ENCODE results near the gene CCDC180. TPM values are rescaled to one million over a fixed set of nuclear protein-coding genes. Genes with fewer than 3 reads are reported as not detected.

The CCDC180 gene
- total and polyA plus RNA-seq, 4 donors, result 0.09 to 3.1 (median 0.84) TPM

GRCh38 chr9:97310023-97310422 is 2.6 kb downstream of the CCDC180 start:
- Histone ChIP-seq H3K9me3 (ENCODE audit: control insufficient read depth in 4 of 4, low read length in 3 of 4) (no peaks in the 10 kb centered on the region), H3K36me3 (ENCODE audit: control insufficient read depth in 4 of 4, insufficient read depth in 3 of 4, low read depth in 1 of 4, low read length in 3 of 4) (peaks cover 0 to 23% (median 3%) of the 10 kb centered on the region in 4 donors), H3K27me3 (ENCODE audit: control insufficient read depth in 4 of 4, insufficient read depth in 4 of 4, low read length in 3 of 4) (no peaks in the 10 kb centered on the region), H3K9ac (ENCODE audit: low read depth in 1 of 2, low read length in 2 of 2) (no peak overlapping the region), H3K4me1 (ENCODE audit: control insufficient read depth in 4 of 4, insufficient read depth in 4 of 4, low read length in 3 of 4) (peaks cover 2 to 7% (median 6%) of the 10 kb centered on the region in 4 donors), H3K4me3 (ENCODE audit: low read depth in 1 of 3, low read length in 3 of 3) (no peak overlapping the region), H3K27ac (ENCODE audit: low read depth in 1 of 2, low read length in 2 of 2) (no peak overlapping the region)
- no peak for DNase-seq (ENCODE audit: low spot score)
- WGBS, result 93% methylated on average over 2 of the region's 2 CpGs
- no peak for TF ChIP-seq TAF1 (conservative IDR thresholded peaks at IDR 0.05)

- no peak for DNase-seq (ENCODE audit: low spot score)
- no peaks in the 10 kb centered on the region for H3K9me3 ChIP-seq (ENCODE audit: control insufficient read depth in 4 of 4, low read length in 3 of 4)
- no peak overlapping the region for H3K4me3 ChIP-seq (ENCODE audit: low read depth in 1 of 3, low read length in 3 of 3)
- WGBS, result 93% methylated on average over 2 of the region's 2 CpGs
- no peak overlapping the region for H3K27ac ChIP-seq (ENCODE audit: low read depth in 1 of 2, low read length in 2 of 2)
- H3K36me3 ChIP-seq (ENCODE audit: control insufficient read depth in 4 of 4, insufficient read depth in 3 of 4, low read depth in 1 of 4, low read length in 3 of 4), result peaks cover 0 to 23% (median 4%) of the 10 kb centered on the region in 4 donors
- no peak overlapping the region for H3K9ac ChIP-seq (ENCODE audit: low read depth in 1 of 2, low read length in 2 of 2)
- peaks cover 2 to 7% (median 6%) of the 10 kb centered on the region in 4 donors for H3K4me1 ChIP-seq (ENCODE audit: control insufficient read depth in 4 of 4, insufficient read depth in 4 of 4, low read length in 3 of 4)
- no peak for TF ChIP-seq HNF4G (IDR thresholded peaks at IDR 0.05)
- no peak for TF ChIP-seq ATF3 (IDR thresholded peaks at IDR 0.05)
- TF ChIP-seq CTCF (IDR thresholded peaks at IDR 0.05; ENCODE audit: low read depth, low read length, missing input control), result no peak
- no peak for TF ChIP-seq HNF4A (conservative IDR thresholded peaks at IDR 0.05)
- TF ChIP-seq RAD21 (IDR thresholded peaks at IDR 0.05), result no peak
- TF ChIP-seq FOXA1 (IDR thresholded peaks at IDR 0.05), result no peak
- TF ChIP-seq RXRA (IDR thresholded peaks at IDR 0.05), result no peak
- no peak for TF ChIP-seq ZBTB33 (IDR thresholded peaks at IDR 0.05)
- TF ChIP-seq REST (IDR thresholded peaks at IDR 0.05), result no peak
- TF ChIP-seq MAX (IDR thresholded peaks at IDR 0.05), result no peak
- no peak for TF ChIP-seq TAF1 (conservative IDR thresholded peaks at IDR 0.05)
- no peak for TF ChIP-seq FOXA2 (IDR thresholded peaks at IDR 0.05)
- TF ChIP-seq YY1 (IDR thresholded peaks at IDR 0.05), result no peak
- no peak for TF ChIP-seq GABPA (IDR thresholded peaks at IDR 0.05 in 1 of 2, conservative IDR thresholded peaks at IDR 0.05 in 1 of 2)
- no peak for TF ChIP-seq JUND (IDR thresholded peaks at IDR 0.05)
- no peak for TF ChIP-seq NR2F2 (IDR thresholded peaks at IDR 0.05)
- no peaks in the 10 kb centered on the region for H3K27me3 ChIP-seq (ENCODE audit: control insufficient read depth in 4 of 4, insufficient read depth in 4 of 4, low read length in 3 of 4)
Measured at GRCh38 chr9:97310896-97311295, 3.4 kb downstream of the CCDC180 start.

Data from liver (tissue), 9 donors.